HTR-8/SVneo (cell line): ENCODE results near the gene FASTK.

Experiments used
- DNase-seq: peaks from one replicate; pipeline ENCODE4 v3.0.0; 2011; ENCODE audit warnings: low spot score, mixed read lengths; ENCODE audit not compliant: insufficient read length
- FAIRE-seq: peaks from 2 replicates; lab custom pipeline; 2011; peaks lifted over from hg19 to GRCh38; lab: Jason Lieb, UNC

FASTK gene

GRCh38 chr7:151069841-151070573, 10.6 kb downstream of the FASTK start:
- DNase-seq = no peak
- FAIRE-seq = no peak

GRCh38 chr7:151068069-151068773, 12.4 kb downstream of the FASTK start:
- no peak for DNase-seq

GRCh38 chr7:151066273-151066974, 14.2 kb downstream of the FASTK start:
- FAIRE-seq (no peak), DNase-seq (no peak)

More at GRCh38 chr7:151068069-151068773, 12.4 kb downstream of the FASTK start:
- FAIRE-seq = no peak

GRCh38 chr7:151065516-151065915, 15.1 kb downstream of the FASTK start:
- no peak for DNase-seq
- no peak for FAIRE-seq

- no peak for DNase-seq
- no peak for FAIRE-seq
These were observed 15.6 kb downstream of the FASTK start for GRCh38 chr7:151064993-151065392.

GRCh38 chr7:151064454-151064853, 16.2 kb downstream of the FASTK start:
- DNase-seq = no peak
- FAIRE-seq = no peak

GRCh38 chr7:151063212-151063561, 17.4 kb downstream of the FASTK start:
- FAIRE-seq (no peak), DNase-seq (no peak)

GRCh38 chr7:151062399-151063211, 18.0 kb downstream of the FASTK start:
- FAIRE-seq (no peak), DNase-seq (no peak)

- FAIRE-seq (no peak), DNase-seq (no peak)
These were observed 18.6 kb downstream of the FASTK start for GRCh38 chr7:151062111-151062398.

GRCh38 chr7:151061213-151062110, 19.1 kb downstream of the FASTK start:
- FAIRE-seq = no peak
- no peak for DNase-seq

GRCh38 chr7:151060416-151061212, 20.0 kb downstream of the FASTK start:
- no peak for DNase-seq
- FAIRE-seq = no peak

GRCh38 chr7:151060113-151060415, 20.5 kb downstream of the FASTK start:
- DNase-seq = no peak
- no peak for FAIRE-seq

GRCh38 chr7:151059367-151060112, 21.1 kb downstream of the FASTK start, which contains the start of gene SLC4A2:
Gene SLC4A2 (plus strand): TSS chr7:151059589. CDS start chr7:151061988, 2,399 bp downstream.
- FAIRE-seq = no peak
- DNase-seq = peak; percentile 73

GRCh38 chr7:151058781-151059366, 21.7 kb downstream of the FASTK start:
- DNase-seq (no peak), FAIRE-seq (no peak)

GRCh38 chr7:151057989-151058780, 22.4 kb downstream of the FASTK start:
- FAIRE-seq (peak; percentile 4), DNase-seq (peak; percentile 98)

- FAIRE-seq (no peak), DNase-seq (no peak)
These were observed 23.1 kb downstream of the FASTK start, which contains the start of gene CDK5 for GRCh38 chr7:151057506-151057988. Gene CDK5 (minus strand): TSS chr7:151057897. CDS start chr7:151057848, 49 bp downstream.
